KOPT-K1 (cell line): ENCODE measurements around the gene SYNPO2.
"Not testable (repeated sequence)": the region's sequence is repeated elsewhere in the genome, so short reads cannot be mapped to it uniquely, and the experiment has no call there.

Experiments used
- H3K27ac ChIP-seq: fragments of 200-600 bp; sonication (generic); 2 replicates; pipeline ENCODE4 v1.5.1; 2016; ENCODE audit warnings: antibody characterized with exemption, mild to moderate bottlenecking, low read depth, low read length; ENCODE audit not compliant: poor library complexity, severe bottlenecking
- H3K36me3 ChIP-seq: fragments of 200-600 bp; sonication (generic); 2 replicates; pipeline ENCODE4 v1.5.1; 2017; ENCODE audit warnings: antibody characterized with exemption, mild to moderate bottlenecking, low read length, moderate library complexity; ENCODE audit not compliant: insufficient read depth
- H3K9me3 ChIP-seq: fragments of 200-600 bp; sonication (generic); 2 replicates; pipeline ENCODE4 v1.5.1; 2017; ENCODE audit warnings: antibody characterized with exemption, low read length, mild to moderate bottlenecking; ENCODE audit not compliant: insufficient read depth, poor library complexity, severe bottlenecking

The SYNPO2 gene

DNA sequence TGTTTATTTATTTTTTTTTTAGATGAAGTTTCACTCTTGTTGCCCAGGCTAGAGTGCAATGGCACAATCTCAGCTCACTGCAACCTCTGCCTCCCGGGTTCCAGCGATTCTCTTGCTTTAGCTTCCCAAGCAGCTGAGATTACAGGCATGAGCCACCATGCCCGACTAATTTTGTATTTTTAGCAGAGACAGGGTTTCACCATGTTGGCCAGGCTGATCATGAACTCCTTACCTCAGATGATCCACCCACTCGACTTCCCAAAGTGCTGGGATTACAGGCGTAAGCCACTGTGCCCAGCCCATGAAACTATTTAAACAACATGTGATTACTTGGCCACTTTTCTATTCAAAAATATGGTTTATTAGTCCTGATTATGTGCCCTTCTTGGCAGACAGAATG lies 158.4 kb downstream of the SYNPO2 start:
- H3K36me3 ChIP-seq, H3K9me3 ChIP-seq, H3K27ac ChIP-seq: not testable (repeated sequence)

DNA sequence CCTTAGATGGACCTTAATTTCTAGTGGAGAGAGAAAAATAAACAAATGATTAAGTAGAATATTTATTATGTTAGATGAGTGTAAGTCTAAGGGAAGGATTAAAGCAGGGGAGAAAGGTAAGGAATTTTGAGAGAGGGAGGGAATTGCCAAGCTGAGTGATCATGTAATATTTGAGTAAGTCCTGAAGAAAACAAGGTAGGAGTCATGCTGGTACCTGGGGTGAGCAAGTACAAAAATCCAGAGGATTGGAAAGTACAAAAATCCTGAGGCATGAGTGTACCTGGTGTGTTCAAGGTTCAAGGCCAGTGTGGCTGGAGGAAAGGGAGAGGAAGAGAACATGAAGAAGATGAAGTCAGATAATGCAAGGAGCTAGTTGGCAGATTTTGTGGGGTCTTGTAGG lies 159.8 kb downstream of the SYNPO2 start:
- no peaks in the 10 kb centered on the region for H3K36me3 ChIP-seq
- H3K27ac ChIP-seq = no peak overlapping the region
- no peaks in the 10 kb centered on the region for H3K9me3 ChIP-seq

- Histone ChIP-seq H3K27ac (no peak overlapping the region), H3K9me3 (no peaks in the 10 kb centered on the region), H3K36me3 (no peaks in the 10 kb centered on the region)
Observed at GRCh38 chr4:119049342-119049741, 160.7 kb downstream of the SYNPO2 start.

- Histone ChIP-seq H3K36me3 (no peaks in the 10 kb centered on the region), H3K27ac (no peak overlapping the region), H3K9me3 (no peaks in the 10 kb centered on the region)
Observed at GRCh38 chr4:119050527-119051090, 162.0 kb downstream of the SYNPO2 start.

DNA sequence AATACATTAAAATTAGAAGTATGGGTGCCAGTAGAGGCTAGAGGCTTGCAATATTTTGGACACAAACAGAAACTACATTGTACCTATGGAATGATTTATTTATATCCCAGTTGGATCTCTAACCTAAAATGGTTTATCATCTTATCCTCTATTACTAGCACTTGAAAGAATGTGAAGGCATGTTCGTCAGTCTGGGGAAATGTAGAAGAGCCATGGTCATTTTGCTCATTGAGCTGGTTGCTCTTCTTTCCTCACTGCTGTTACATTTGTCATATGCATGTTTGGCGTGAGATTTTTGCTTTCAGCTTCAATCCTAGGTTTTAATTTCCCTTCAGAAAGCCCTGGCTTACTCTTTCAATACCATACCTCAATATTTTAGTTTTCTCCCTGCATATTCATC lies 164.6 kb downstream of the SYNPO2 start:
- Histone ChIP-seq H3K9me3 (no peaks in the 10 kb centered on the region), H3K36me3 (no peaks in the 10 kb centered on the region), H3K27ac (no peak overlapping the region)

DNA sequence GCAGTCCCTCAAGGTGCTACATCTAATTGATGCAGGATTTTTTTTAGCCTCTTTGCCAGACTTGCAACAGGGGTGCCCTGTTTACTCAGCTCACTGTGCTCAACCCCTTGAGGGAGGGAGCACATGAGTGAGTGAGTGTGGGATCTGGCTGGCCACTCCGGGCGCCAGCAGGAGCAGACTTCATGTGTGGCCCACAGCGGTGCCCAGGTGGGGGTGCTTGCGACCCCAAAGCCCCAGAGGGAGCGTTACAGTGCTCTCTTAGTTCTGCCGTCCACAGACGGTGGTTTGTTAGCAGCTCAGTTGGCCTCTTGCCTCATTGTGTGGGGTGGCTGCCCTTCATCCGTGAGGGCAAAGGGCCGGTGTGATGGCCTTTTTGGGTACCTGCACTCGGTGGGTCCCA lies 165.3 kb downstream of the SYNPO2 start:
- Histone ChIP-seq H3K27ac (no peak overlapping the region), H3K9me3 (no peaks in the 10 kb centered on the region)

GRCh38 chr4:119057417-119057816 lies 168.8 kb downstream of the SYNPO2 start:
- Histone ChIP-seq H3K27ac (no peak overlapping the region), H3K9me3 (no peaks in the 10 kb centered on the region), H3K36me3 (no peaks in the 10 kb centered on the region)

More for the DNA sequence above, 165.3 kb downstream of the SYNPO2 start:
- no peaks in the 10 kb centered on the region for H3K36me3 ChIP-seq

- Histone ChIP-seq H3K27ac (no peak overlapping the region), H3K36me3 (no peaks in the 10 kb centered on the region), H3K9me3 (no peaks in the 10 kb centered on the region)
Observed at GRCh38 chr4:119059221-119059620, 170.6 kb downstream of the SYNPO2 start.

DNA sequence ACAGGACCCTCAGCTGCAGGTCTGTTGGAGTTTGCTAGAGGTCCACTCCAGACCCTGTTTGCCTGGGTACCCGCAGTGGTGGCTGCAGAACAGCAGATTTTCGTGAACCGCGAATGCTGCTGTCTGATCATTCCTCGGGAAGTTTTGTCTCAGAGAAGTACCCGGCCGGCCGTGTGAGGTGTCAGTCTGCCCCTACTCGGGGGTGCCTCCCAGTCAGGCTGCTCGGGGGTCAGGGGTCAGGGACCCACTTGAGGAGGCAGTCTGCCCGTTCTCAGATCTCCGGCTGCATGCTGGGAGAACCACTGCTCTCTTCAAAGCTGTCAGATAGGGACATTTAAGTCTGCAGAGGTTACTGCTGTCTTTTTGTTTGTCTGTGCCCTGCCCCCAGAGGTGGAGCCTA lies 178.5 kb downstream of the SYNPO2 start:
- not testable (repeated sequence) for H3K9me3 ChIP-seq, H3K27ac ChIP-seq, H3K36me3 ChIP-seq

GRCh38 chr4:119067670-119068360 lies 179.2 kb downstream of the SYNPO2 start:
- not testable (repeated sequence) for H3K36me3 ChIP-seq, H3K27ac ChIP-seq, H3K9me3 ChIP-seq

- no peaks in the 10 kb centered on the region for H3K36me3 ChIP-seq
- H3K27ac ChIP-seq = no peak overlapping the region
- H3K9me3 ChIP-seq = no peaks in the 10 kb centered on the region
Observed at GRCh38 chr4:119068529-119068962, 179.9 kb downstream of the SYNPO2 start.

GRCh38 chr4:119070301-119070700 lies 181.6 kb downstream of the SYNPO2 start:
- no peaks in the 10 kb centered on the region for H3K9me3 ChIP-seq
- no peak overlapping the region for H3K27ac ChIP-seq
- H3K36me3 ChIP-seq = no peaks in the 10 kb centered on the region

DNA sequence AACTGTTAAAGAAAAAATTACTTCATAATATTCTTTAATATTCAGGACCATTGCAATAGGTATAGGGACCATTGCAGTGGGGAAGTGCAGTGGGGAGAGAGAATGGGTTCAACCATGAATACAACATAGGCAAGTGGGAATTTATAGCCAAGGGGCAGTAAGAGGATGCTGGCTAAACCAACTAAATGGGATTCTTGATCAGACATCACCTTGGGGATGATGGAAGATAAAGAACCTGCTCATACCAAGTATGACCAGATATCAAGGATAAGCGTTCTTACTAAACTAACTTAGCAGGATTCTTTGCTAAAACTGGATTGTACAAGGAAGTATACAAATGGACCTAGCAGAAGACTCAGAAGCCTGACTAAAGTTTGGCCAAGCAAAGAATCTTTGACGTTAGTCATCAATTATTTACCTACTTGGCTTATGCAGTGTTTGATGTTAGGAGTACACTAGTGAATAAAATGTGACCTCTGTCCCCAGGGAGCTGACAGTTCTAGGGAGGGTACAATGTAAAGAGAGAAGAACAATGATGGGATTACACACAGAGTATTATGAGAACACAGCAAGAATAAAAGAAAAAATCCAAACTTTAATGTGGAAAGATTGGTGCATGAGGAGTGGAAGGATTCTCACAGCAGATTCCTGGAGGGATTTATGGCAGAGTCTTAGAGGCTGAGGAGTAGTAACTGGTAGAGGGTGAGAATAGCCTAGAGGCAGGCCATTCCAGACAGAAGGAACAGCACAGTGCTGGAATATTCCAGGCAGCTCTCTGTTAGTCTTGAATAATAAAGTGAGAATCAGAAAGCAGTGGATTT lies 192.3 kb downstream of the SYNPO2 start:
- Histone ChIP-seq H3K36me3 (no peaks in the 10 kb centered on the region), H3K9me3 (no peaks in the 10 kb centered on the region), H3K27ac (no peak overlapping the region)

DNA sequence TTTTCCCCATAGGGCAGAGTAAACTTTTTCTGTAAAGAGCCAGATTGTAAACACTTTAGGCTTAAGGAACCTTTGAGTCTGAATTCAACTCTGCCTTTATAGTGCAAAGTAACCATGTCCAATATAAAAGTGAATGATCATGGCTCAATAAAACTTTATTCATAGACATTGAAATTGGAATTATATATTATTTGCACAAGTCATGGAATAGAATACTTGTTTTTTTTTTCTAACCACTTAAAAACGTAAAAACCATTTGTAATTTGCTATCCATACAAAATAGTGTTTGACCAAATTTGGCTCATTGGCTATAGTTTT lies 192.8 kb downstream of the SYNPO2 start:
- Histone ChIP-seq H3K36me3 (no peaks in the 10 kb centered on the region), H3K27ac (no peak overlapping the region), H3K9me3 (no peaks in the 10 kb centered on the region)

GRCh38 chr4:119081943-119082342 lies 193.3 kb downstream of the SYNPO2 start:
- Histone ChIP-seq H3K36me3 (no peaks in the 10 kb centered on the region), H3K27ac (no peak overlapping the region), H3K9me3 (no peaks in the 10 kb centered on the region)

- H3K36me3 ChIP-seq = no peaks in the 10 kb centered on the region
- no peak overlapping the region for H3K27ac ChIP-seq
Observed at GRCh38 chr4:119082661-119083060, 194.0 kb downstream of the SYNPO2 start.

More at GRCh38 chr4:119082661-119083060, 194.0 kb downstream of the SYNPO2 start:
- no peaks in the 10 kb centered on the region for H3K9me3 ChIP-seq
